Fibroblast of upper back skin (primary cell): ENCODE measurements around the gene DRGX.
A peak's percentile ranks its signal among the peaks of the same experiment; 100 is the strongest.

Experiments
- DNase-seq: peaks from one replicate; pipeline ENCODE4 v3.0.0-alpha.2; 2013

The DRGX gene

DNA sequence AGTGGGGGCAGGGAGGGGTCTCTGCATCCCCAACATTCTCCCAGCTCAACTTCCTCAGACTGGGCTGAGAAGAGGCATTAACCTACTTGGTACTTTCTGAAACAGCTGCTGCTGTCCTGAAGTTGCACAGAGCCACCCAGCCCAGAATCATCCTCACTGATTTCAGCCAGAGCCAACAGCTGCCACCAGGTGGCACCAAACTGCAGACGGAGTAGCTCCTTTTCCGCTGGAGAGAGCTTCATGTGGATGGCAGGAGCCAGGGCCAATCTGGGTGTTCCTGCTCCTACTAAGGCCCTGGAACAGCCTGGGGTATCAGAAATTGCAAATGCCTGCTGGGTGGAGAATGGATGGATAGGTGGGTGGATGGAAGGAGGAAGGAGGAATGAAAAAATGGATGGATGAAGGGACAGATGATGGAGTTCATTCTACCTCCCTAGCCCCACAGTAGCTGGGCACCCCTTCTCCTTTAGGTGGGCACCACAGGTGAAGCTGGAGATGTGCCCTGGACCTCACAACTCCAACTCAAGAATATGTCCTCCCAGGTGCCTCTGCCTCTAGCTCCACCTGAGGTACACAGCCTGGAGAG lies 11.8 kb upstream of the DRGX start:
- peak; percentile 69 for DNase-seq

DNA sequence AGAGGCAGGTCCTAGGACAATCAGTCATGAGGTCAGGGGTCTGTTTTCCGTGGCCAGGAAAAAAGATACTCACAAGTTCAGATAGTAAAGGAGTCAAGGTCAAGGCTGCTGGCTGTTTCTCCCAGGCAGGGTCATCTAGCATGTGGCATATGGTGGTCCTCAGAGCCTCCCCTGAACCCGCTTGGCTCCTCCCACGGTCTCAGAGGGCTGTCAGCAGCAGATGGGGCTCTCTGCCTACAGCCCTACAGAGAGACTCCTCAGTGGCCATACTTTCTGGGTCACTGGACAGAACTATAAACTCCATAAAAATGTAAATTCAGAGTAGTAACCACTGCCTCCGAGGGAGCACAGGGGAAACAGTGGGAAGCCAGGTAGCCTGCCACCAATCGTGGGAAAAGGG lies 11.3 kb upstream of the DRGX start:
- DNase-seq: no peak

DNA sequence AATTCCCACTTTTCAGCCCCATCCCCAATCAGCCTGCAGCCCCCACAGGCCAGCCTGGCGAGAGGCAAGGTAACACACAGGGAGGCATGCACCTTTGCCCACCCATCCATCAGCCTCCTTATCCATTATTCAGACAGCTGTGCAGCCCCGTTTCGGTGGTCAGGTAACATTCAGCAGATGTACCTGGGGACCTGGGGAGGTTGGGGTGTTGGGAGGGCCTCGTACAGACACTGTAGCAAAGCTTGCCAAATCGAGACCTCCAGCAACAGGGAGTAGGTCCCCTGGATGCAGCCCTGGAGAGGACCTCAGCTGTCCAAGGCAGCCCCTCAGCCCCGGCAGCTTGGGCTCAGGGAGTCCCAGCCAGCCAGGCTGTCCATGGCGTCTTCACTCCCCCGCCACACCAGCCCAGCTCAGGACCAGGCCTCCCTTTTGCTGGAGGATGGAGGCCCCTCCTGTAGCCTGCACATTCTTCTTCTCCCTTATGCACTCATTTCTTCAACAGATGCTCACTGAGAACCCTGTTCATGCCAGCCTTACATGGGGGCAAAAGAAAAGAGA lies 8.5 kb upstream of the DRGX start:
- no peak for DNase-seq

DNA sequence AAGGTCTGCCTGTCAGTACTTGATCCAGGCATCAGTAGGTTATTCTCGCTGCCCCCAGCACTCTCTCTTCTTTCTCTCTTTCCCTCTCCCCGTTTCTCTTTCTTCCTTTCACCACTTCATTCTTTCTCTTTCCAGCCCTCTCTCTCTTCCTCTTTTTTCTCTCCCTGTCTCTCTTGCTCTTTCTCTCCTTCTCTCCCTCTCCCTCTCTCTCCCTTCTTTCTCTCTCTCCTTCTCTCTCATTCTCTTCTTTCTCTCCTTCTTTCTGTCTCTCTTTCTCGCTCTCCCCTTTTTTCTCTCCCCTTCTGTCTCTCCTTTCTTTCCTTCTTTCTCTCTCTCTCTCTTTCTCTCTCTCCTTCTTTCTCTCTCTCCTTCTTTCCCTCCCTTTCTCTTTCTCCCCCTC lies 7.5 kb upstream of the DRGX start:
- no peak for DNase-seq

DNA sequence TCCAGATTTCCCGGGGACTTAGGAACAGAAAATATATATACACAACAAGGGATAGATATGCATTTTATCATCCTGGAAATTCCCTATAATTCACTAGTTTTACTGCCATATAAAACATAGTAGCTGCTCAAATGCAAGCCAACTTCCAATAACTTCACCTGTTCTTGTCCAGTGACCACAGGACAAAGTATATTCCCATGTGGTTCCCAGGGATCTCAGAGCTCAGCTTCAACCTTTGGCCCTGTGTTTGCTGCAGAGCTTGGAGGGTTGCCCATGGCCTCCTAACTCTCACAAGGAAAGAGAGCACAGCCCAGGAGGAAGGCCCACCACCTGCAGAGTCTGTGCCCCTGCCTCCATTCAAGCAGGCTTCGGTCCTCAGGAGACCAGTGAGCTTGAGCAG lies 4.5 kb upstream of the DRGX start:
- DNase-seq: no peak

DNA sequence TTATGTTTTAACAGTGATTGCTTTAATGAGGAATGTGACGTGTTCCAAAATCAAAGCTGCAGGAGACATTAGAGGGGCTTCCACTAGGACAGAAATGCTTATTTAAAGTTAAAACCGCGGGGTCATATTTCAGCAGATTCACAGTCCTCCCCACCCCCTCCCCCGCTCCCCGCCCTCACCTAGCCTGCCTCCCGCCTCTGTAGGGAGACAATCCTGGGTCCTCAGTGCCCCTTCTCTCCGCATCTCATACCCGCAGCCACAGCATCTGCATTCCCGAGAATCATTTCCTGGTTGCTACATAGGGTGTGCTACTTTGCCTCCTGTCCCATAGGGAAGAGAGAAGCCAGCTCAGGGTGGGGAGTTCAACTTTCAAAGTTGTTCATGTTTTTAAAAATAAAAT lies 3.1 kb upstream of the DRGX start:
- no peak for DNase-seq

DNA sequence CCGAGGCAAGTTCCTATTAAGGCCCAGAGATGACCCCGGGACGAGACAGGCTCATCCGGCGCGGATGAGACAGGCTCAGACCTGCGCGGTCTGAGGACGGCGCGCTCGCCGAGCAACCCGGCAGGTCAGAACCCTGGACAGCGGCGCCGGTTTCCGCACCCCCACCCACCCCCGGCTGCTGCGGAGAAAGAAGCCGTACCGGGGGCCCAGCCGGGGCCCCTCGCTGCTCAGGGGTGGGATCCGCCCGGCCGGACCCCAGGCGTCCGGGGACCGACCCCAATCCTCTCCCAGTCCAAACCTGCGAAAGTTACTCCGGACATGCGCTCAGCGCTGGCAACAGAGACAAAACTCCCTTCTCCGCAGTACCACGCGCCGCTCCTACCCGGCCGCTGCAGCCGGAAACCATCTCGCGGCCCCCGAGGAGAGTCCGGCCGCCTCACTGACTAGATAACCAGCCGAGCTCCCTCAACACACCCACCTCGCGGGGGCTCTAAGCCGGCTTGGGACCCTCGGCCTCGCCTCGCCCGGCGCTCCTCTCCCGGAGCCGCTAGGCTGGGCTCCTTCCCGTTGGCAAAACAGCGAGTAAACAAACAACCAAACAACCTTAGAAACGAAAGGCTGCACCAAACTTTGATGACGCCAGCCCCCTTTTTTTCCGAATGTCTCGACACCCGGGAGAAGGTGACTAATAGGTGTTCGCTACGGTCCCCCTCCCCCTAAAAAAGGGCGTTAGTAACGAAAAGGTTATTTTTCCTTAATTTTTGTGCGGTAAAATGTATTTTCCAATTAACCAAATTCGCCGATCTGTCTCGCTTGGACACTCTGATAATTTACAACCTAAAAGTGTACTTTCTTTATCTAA lies 2.3 kb upstream of the DRGX start:
- DNase-seq: peak; percentile 23

DNA sequence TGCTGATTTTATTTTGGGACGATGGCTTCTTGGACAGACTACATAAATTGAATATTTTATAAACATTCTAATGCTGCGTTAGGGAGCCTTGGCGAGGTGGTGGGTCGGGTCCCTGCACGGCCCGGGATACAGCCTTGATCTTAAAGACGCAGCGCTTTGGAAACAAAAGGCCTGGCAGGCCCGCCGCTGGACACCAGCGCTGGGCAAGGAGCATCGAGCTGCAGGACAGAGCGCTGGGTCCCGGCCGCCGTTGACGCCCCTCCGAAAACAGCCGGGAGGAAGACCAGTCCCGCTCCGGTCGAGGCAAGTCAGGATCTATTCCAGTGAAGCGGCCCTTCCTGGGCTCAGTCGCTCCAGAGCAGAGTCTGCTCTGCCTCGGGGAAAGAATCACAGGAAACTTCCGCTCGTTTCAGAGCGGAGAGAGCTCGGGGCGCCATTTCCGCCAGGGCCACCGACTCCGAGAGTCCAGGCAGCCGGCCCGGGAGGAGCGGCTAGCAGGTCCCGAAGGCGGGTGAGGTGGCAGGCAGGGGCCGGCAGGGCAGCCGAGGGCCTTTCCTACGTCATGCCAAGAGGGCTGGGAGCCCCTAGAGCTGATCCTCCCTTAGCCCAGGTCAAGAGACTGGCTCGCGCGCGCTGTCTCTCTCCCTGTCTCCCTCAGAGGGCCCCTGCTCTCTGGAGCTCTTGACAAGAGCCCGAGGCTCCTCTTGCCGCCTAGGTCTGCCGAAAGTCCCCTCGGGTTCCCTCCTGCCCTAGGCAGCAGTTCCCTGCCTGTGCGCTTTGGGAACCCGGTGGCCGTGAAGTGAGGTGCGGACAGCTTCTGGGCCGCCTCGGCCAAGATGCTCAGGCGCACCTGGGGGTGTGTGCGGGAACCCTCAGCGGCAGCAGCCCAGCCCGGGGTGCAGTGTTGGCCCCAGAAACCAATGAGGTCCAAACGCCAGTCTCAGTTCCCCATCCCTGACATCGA lies 1.4 kb upstream of the DRGX start:
- DNase-seq: no peak

DNA sequence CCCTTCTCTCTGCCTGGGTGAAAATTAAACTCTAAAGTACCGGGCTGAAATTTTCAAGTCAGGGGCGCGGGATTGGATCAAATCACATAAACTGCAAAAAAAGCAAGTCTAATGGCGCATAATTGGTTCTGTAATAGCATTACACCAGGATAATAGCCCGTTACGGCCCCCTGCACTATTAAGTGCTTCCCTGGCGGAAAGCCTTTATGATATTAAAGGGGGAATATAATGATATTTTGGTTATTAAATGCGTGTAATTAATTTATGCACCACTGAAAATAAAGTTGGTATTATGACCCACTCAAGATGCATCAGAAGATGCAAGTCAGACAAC lies 744 bp upstream of the DRGX start:
- DNase-seq: no peak

DNA sequence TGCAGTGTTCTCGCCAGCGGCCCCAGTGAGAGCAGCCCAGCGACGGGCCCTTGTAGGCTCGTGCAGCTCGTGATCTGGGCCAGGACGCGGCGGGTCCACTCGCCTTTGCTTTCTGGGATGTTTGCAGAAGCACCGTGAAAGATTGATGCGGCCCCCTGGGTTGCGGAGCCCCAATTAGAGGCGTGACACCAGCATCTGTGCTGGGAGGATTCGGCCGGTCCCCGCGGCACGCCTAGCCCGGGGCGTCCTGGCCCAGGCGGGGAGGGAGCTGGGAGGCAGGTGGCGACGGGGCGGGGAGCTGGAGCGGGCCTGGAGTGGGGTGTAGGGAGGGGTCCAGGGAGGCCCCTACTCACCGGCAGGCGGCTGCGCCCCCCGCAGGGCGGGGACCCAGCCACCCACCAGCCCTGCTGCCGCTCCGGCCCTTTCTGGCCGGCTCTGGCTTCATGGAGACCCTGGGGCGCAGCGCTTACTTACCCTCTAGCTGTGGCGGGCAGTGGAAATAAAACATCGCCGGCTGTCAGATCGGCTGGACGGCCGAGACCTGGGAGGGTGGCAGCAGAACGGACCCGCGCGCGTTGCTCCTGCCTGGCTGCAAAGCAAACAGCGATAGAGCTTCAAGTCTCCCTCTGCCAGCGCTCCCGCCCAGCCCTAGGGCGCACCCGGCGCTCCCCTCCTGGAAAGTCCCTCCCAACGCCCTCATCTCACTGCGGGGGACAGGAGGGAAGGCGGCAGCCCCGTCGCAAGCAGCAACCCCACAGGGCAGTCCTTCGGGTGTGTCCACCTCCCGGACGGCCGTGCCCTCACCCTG lies 752 bp downstream of the DRGX start:
- no peak for DNase-seq

DNA sequence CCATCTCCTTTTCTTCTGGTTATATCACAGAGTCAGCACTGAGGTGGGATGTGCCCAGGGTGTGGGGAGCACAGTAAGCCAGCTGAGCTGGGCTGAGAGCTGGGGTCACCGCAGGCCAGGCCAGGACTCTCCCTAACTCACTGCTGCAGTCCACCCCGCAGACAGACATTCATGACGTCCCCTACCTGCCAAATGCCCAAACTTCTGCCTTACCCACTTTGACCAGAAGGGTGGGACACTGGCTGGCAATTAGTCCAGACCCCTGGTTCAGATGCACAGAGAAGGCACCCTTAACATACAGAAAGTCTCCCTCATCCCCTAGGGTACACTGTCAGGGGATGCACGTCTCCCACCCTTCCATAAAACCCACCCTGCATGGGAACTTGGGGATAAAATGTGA lies 2.1 kb downstream of the DRGX start:
- DNase-seq: no peak

DNA sequence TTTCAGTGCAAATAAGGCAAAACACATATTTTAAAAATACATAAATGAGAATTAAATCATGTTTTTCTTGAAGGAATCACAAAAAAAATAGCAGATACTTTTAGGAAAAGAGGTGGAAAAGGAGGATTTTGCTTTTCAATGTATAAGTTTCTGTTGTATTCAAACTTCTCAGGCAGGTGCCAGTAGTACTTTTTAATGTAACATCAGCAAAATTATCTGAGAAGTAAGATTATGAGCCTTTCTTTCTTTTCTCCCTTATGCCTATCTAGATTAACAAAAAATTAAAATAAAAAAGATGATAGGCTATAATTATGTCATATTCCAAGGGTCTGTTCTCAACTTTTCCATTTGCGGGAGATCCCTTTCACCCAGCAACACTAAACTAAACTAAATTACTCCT lies 2.6 kb downstream of the DRGX start:
- no peak for DNase-seq

DNA sequence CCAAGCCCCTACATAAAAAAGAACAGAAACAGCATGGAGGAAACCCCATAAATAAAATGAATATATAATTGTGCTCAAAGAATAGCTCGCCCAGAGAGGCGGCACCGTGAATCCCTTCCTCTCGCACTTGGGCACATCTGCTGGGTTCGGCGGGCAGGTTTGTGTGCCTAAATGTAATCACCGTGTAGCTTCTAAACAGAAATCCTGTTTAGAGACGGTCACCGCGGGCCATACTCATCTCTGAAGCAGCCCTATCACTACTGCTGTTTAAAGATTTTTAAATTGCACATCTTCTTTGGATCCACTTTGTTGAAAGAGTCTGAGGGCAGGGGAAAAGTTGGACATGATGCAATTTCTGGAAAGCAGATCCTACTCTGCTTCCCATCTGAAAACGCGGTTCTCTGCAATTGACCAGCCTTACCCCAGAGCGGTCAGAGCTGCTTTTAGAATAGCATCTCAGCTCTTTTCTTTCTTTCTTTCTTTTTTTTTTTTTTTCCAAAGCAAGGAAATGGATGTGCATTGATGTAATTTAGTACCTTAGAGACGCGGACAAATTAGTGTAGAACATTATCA lies 6.4 kb downstream of the DRGX start:
- no peak for DNase-seq

DNA sequence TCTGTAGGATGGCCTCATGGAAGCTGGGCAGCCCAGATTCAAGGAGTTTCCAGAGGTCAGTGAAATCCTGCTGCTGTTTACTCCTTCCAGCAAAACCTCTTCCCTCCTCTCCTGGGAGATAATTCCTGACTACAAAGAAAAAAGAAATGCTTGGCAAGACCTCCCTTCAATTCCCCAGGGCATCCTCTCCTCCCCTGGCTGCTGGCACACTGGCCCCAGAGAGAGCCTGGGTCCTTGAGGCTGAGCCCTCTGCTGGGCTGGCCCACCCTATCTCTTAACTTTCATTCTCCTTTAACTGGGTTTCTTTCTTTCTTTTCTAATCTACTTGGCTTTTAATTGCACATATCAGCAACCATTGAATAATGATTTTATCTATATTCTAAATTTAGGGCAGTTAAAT lies 7.7 kb downstream of the DRGX start:
- no peak for DNase-seq

DNA sequence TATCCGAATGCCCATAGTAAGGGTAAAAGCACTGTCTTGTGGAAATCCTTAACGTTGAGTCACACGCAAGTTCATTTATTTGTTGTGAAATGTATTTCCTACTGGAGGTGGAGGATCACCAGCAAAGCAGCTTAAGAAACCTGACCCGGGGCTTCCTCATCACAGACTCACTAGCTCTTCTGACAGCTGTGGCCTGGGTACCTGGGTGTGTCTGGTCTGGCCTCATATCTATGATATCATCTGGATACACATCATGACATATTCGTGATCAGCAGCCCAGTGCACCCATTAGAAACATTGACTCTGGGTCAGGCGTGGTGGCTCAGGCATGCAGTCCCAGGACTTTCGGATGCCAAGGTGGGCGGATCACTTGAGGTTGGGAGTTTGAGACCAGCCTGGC lies 8.8 kb downstream of the DRGX start:
- peak; percentile 56 for DNase-seq

DNA sequence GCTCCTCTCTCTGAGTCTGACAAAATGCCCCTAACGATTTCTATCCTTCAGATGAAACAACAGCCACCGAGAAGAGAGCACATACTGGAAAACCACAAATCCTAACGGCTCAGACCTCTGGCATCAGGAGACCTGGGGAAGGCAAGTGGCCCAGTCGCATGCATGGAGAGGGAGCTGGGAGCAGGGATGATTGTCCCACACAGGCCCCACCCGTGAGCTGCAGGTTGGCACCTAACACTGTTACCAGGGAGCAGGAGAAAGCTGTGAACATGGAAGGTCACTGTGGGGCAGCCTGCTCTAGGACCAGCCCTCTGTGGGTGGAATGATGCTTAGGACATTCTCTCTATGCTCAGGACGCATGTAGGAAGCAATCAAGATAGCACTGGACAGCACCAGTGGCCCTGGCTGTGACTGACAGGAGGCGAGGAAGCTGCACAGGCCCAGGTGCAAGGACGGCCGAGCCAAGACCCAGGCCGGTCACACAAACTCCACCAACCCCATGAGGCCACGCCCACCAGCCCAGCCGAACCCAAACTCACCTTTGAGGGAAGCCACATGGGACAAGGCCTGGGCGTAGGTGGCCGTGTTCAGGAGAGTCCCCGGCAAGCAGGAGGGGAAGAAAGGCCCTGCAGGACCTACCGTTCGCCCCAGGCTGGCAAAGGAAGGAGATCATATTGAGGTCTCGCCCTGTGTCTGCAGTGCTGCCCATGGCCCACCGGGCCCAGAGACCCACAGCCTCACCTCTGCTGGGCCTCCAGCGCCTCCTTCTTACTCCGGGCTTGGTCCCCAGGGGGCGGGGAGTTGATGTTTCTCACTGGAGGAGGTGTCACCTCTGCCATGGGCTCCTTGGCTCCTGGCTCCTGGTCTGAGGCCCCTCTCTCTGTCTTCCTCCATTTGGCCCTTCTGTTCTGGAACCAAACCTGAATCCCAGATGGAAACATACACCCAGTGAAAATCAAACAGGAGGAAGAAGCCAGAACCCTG lies 9.7 kb downstream of the DRGX start:
- no peak for DNase-seq

DNA sequence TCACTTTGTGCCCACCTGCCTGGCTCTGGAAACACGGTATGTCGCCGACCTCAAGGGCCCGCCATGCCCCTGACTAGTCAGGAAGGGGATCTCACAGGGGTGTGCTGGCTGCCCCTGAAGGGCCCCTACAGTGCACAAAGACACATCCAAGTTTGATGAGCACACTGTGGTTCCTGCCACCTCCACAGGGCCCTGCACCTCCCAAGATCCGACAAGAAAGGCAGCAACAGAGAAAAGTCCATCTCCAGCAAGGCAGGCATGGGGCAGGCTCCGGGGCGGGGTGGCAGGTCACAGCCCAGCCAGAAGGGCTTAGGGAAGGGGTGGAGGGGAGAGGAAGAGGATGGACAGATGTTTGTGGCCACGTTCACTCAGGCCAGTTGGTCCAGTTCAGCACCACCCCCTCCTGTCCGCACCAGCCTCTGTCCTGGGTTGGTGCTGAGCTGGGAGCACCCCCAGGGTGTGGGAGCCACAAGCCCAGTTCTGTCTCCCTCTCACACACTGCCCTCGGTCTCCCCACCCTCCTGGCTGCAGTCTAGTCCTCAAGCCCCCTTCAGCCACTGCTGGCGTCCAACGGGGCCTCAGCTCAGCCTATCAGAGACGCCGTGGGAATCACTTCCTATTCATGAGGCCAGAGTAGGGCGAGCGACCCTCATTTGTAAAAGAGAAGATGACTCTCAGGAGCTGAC lies 11.5 kb downstream of the DRGX start:
- DNase-seq: no peak

DNA sequence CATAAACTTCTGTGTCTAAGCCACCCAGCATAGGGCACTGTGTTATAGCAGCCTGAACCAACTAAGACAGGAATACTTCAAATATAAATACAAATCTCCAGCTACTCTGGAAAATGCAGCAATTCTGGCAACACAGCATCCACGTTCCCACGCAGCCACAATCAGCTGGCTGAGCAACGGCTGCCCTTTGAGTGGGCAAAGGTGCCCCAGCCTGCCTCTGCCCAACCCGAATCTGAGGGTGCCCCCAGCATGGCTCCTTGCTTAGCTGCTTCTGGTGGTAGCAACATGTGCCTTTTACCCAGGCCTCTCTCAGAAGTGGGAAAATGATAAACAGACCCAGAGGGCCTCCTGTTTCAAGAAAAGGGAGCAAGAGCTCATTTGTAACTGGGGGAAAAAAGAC lies 12.0 kb downstream of the DRGX start:
- no peak for DNase-seq

DNA sequence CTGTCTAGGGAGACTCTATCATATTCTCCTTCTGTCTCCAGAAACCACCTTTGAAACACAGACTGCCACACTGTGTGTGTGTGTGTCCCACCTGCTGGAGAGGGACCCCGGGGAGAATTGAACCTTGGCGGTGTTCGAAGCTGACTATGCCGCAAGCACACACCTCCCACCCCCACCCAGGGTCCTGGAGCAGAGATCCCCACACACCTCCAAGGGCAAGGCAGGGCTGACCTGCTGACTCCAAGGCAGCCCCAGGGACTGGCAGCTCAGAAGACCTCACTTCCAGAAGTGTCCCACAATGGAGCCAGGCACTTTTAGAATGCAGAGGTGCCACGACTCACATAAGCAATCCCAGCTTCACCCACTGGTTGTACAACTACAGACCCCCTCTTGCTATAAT lies 13.1 kb downstream of the DRGX start:
- DNase-seq: no peak

DNA sequence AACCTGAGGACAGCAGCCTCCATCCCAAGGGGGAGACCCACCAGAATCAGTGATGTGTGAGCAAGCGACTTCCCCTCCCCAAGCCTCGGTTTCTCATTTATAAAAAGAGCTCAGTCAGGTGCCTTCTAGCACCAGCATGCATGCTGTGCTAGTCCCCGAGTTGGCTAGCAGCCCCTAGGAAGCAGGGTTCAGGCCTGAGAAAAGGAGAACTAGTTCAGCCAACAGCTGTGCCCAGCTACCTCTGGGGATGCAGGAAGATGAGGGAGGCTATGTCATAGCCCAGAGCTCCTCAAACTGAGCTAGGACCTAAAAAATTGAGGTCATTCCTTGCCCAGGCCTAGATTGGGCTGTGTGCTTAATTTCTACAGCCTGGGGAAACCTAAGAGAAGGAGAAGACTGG lies 13.7 kb downstream of the DRGX start:
- no peak for DNase-seq
